HG02884 (cell line): ENCODE data around the gene NPSR1.
"Not testable (repeated sequence)": the region's sequence is repeated elsewhere in the genome, so short reads cannot be mapped to it uniquely, and the experiment has no call there.

Experiments
- ATAC-seq: cut with Tn5 transposase; IDR thresholded peaks from one replicate; pipeline ENCODE4 v1.9.1; 2021; ENCODE audit warnings: mild to moderate bottlenecking, moderate library complexity; ENCODE audit not compliant: unreplicated experiment

The NPSR1 gene

GRCh38 chr7:34867341-34867740 is 209.3 kb downstream of the NPSR1 start:
- ATAC-seq, result not testable (repeated sequence)

GRCh38 chr7:34868602-34869001 is 210.6 kb downstream of the NPSR1 start:
- ATAC-seq, result not testable (repeated sequence)

- ATAC-seq, result no peak
Measured at GRCh38 chr7:34869057-34869456, 211.0 kb downstream of the NPSR1 start.

- not testable (repeated sequence) for ATAC-seq
Measured at GRCh38 chr7:34870041-34870440, 212.0 kb downstream of the NPSR1 start.

GRCh38 chr7:34874329-34874728 is 216.3 kb downstream of the NPSR1 start:
- not testable (repeated sequence) for ATAC-seq

- no peak for ATAC-seq
Measured at GRCh38 chr7:34875481-34875880, 217.5 kb downstream of the NPSR1 start.

GRCh38 chr7:34878944-34879735 is 221.1 kb downstream of the NPSR1 start:
- not testable (repeated sequence) for ATAC-seq

- ATAC-seq, result no peak
Measured at GRCh38 chr7:34879871-34880270, 221.9 kb downstream of the NPSR1 start.

GRCh38 chr7:34883855-34884254 is 225.8 kb downstream of the NPSR1 start:
- ATAC-seq, result not testable (repeated sequence)

- ATAC-seq, result no peak
Measured at GRCh38 chr7:34886856-34887255, 228.8 kb downstream of the NPSR1 start.

- ATAC-seq, result no peak
Measured at GRCh38 chr7:34889951-34890350, 231.9 kb downstream of the NPSR1 start.

GRCh38 chr7:34895202-34895601 is 237.2 kb downstream of the NPSR1 start:
- no peak for ATAC-seq
